IMR-90 (cell line): Measurements from ENCODE around the gene PLA2G2C.

Experiments used
- RCOR1 ChIP-seq: IDR thresholded peaks from 2 replicates; pipeline ENCODE4 v1.6.1; 2012; ENCODE audit warnings: mild to moderate bottlenecking, low read length, improper control_type of control experiment; ENCODE audit not compliant: insufficient replicate concordance
- TF ChIP-seq, protein P1 (sequence below): conservative IDR thresholded peaks from 2 replicates; pipeline ENCODE4 v1.5.1; 2012; ENCODE audit warnings: mild to moderate bottlenecking, low read depth, low read length, improper control_type of control experiment

DNA sequence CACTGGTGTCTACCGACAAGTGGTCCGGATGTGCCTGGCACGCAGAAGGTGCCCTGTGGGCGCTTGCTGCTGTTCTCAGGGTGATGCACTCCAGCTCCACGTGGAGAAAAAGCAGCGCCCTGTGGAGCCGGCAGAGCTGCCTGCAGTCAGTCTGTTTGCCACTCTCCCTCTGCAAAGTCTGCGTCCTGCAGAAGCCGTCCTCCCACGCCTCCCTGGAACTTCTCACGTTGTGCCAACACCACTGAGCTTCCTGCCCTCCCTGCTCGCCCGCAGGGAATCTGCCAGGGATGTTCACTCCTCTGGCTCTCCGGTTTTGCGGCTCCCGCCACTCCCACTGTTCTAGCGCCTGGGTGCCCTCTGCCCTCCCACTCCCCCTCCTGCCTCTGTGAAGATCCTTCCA lies 20.3 kb downstream of the PLA2G2C start:
- TF ChIP-seq, protein P1, sequence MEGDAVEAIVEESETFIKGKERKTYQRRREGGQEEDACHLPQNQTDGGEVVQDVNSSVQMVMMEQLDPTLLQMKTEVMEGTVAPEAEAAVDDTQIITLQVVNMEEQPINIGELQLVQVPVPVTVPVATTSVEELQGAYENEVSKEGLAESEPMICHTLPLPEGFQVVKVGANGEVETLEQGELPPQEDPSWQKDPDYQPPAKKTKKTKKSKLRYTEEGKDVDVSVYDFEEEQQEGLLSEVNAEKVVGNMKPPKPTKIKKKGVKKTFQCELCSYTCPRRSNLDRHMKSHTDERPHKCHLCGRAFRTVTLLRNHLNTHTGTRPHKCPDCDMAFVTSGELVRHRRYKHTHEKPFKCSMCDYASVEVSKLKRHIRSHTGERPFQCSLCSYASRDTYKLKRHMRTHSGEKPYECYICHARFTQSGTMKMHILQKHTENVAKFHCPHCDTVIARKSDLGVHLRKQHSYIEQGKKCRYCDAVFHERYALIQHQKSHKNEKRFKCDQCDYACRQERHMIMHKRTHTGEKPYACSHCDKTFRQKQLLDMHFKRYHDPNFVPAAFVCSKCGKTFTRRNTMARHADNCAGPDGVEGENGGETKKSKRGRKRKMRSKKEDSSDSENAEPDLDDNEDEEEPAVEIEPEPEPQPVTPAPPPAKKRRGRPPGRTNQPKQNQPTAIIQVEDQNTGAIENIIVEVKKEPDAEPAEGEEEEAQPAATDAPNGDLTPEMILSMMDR = no peak
- no peak for TF ChIP-seq RCOR1
